DND-41 (cell line): ENCODE data around the gene SLC25A13.

Experiments
- ATAC-seq: fragments of 200-7000 bp; cut with Tn5 transposase; 3 replicates; pipeline ENCODE4 v1.9.1; 2021; ENCODE audit warnings: low read depth; ENCODE audit not compliant: insufficient read depth
- DNase-seq: peaks from one replicate; pipeline ENCODE4 v3.0.0-alpha.2; 2020
- H2AFZ ChIP-seq: 2 replicates; pipeline ENCODE4 v1.6.0; 2012; ENCODE audit warnings: low read depth, low read length
- H3K27ac ChIP-seq: 2 replicates; pipeline ENCODE4 v1.5.1; 2012; ENCODE audit warnings: low read length, inconsistent platforms
- H3K27me3 ChIP-seq: fragments of 200-600 bp; sonication (generic); 2 replicates; pipeline ENCODE4 v1.6.0; 2012; ENCODE audit warnings: low read length, mild to moderate bottlenecking, inconsistent platforms; ENCODE audit not compliant: insufficient read depth, poor library complexity
- H3K36me3 ChIP-seq: 2 replicates; pipeline ENCODE4 v1.5.1; 2012; ENCODE audit warnings: low read length, inconsistent platforms; ENCODE audit not compliant: insufficient read depth
- H3K4me1 ChIP-seq: 2 replicates; pipeline ENCODE4 v1.5.1; 2012; ENCODE audit warnings: mild to moderate bottlenecking, low read length; ENCODE audit not compliant: insufficient read depth
- H3K4me2 ChIP-seq: 2 replicates; pipeline ENCODE4 v1.6.0; 2012; ENCODE audit warnings: mild to moderate bottlenecking, moderate library complexity, low read length, inconsistent platforms; ENCODE audit not compliant: insufficient read depth
- H3K4me3 ChIP-seq, 2 experiments: fragments of 200-600 bp in 1 of 2; shearing (Covaris generic) in 1 of 2; 2 replicates each; pipeline ENCODE4 v1.5.1; 2012 to 2016; ENCODE audit warnings: inconsistent platforms in 2 of 2, low read length in 2 of 2, mild to moderate bottlenecking in 2 of 2, low read depth in 1 of 2, moderate library complexity in 1 of 2
- H3K79me2 ChIP-seq: 2 replicates; pipeline ENCODE4 v1.6.0; 2012; ENCODE audit warnings: low read length, inconsistent platforms; ENCODE audit not compliant: insufficient read depth
- H3K9ac ChIP-seq: 2 replicates; pipeline ENCODE4 v1.6.0; 2012; ENCODE audit warnings: low read depth, mild to moderate bottlenecking, inconsistent platforms, low read length, moderate library complexity
- H3K9me3 ChIP-seq: 2 replicates; pipeline ENCODE4 v1.5.1; 2012; ENCODE audit warnings: low read length, moderate library complexity, mild to moderate bottlenecking, inconsistent platforms; ENCODE audit not compliant: insufficient read depth, severe bottlenecking
- H4K20me1 ChIP-seq: 2 replicates; pipeline ENCODE4 v1.6.0; 2012; ENCODE audit warnings: low read length; ENCODE audit not compliant: insufficient read depth
- EZH2 ChIP-seq: IDR thresholded peaks from 3 replicates; pipeline ENCODE4 v1.6.1; 2012; ENCODE audit warnings: borderline replicate concordance, low read depth, mild to moderate bottlenecking, moderate library complexity, low read length, inconsistent platforms; ENCODE audit not compliant: severe bottlenecking
- TF ChIP-seq, protein P1 (sequence below): IDR thresholded peaks from 2 replicates; pipeline ENCODE4 v1.5.1; 2012; ENCODE audit warnings: borderline replicate concordance, low read length, moderate library complexity, mild to moderate bottlenecking; ENCODE audit not compliant: poor library complexity, severe bottlenecking; ENCODE audit errors: extremely low read depth

The SLC25A13 gene

GRCh38 chr7:96182424-96183158 is 139.3 kb downstream of the SLC25A13 start:
- no peak overlapping the region for H2AFZ ChIP-seq
- H3K36me3 ChIP-seq: no peaks in the 10 kb centered on the region
- H3K27me3 ChIP-seq: no peaks in the 10 kb centered on the region
- H3K4me1 ChIP-seq: no peaks in the 10 kb centered on the region
- no peaks in the 10 kb centered on the region for H3K9me3 ChIP-seq
- no peak overlapping the region for H3K27ac ChIP-seq
- H3K79me2 ChIP-seq: no peaks in the 10 kb centered on the region
- H3K4me3 ChIP-seq: no peak overlapping the region
- TF ChIP-seq EZH2: no peak
- TF ChIP-seq, protein P1, sequence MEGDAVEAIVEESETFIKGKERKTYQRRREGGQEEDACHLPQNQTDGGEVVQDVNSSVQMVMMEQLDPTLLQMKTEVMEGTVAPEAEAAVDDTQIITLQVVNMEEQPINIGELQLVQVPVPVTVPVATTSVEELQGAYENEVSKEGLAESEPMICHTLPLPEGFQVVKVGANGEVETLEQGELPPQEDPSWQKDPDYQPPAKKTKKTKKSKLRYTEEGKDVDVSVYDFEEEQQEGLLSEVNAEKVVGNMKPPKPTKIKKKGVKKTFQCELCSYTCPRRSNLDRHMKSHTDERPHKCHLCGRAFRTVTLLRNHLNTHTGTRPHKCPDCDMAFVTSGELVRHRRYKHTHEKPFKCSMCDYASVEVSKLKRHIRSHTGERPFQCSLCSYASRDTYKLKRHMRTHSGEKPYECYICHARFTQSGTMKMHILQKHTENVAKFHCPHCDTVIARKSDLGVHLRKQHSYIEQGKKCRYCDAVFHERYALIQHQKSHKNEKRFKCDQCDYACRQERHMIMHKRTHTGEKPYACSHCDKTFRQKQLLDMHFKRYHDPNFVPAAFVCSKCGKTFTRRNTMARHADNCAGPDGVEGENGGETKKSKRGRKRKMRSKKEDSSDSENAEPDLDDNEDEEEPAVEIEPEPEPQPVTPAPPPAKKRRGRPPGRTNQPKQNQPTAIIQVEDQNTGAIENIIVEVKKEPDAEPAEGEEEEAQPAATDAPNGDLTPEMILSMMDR: no peak
- H3K9ac ChIP-seq: no peak overlapping the region
- DNase-seq: no peak
- no peak overlapping the region for H3K4me2 ChIP-seq
- no peaks in the 10 kb centered on the region for H4K20me1 ChIP-seq
- no peak for ATAC-seq

- H3K4me1 ChIP-seq: no peaks in the 10 kb centered on the region
- no peak overlapping the region for H3K9ac ChIP-seq
- no peaks in the 10 kb centered on the region for H3K79me2 ChIP-seq
- TF ChIP-seq EZH2: no peak
- TF ChIP-seq, protein P1: no peak
- H2AFZ ChIP-seq: no peak overlapping the region
- no peak overlapping the region for H3K4me2 ChIP-seq
- DNase-seq: no peak
- H3K27me3 ChIP-seq: no peaks in the 10 kb centered on the region
- H3K4me3 ChIP-seq: no peak overlapping the region
- no peak overlapping the region for H3K27ac ChIP-seq
- H3K36me3 ChIP-seq: no peaks in the 10 kb centered on the region
- no peak for ATAC-seq
- no peaks in the 10 kb centered on the region for H4K20me1 ChIP-seq
- H3K9me3 ChIP-seq: no peaks in the 10 kb centered on the region
Measured at GRCh38 chr7:96181174-96181573, 140.7 kb downstream of the SLC25A13 start.

- Histone ChIP-seq H3K27me3 (no peaks in the 10 kb centered on the region), H3K79me2 (no peaks in the 10 kb centered on the region), H3K36me3 (no peaks in the 10 kb centered on the region), H3K4me2 (no peak overlapping the region), H3K27ac (no peak overlapping the region), H3K9me3 (no peaks in the 10 kb centered on the region), H4K20me1 (no peaks in the 10 kb centered on the region), H2AFZ (no peak overlapping the region), H3K4me3 (no peak overlapping the region), H3K9ac (no peak overlapping the region), H3K4me1 (no peaks in the 10 kb centered on the region)
- DNase-seq (no peak), ATAC-seq (no peak)
- TF ChIP-seq, protein P1: no peak
- TF ChIP-seq EZH2: no peak
Measured at GRCh38 chr7:96179837-96180236, 142.1 kb downstream of the SLC25A13 start.
